ENCODE results near the gene MYO5A.
"Not testable (repeated sequence)": the region's sequence is repeated elsewhere in the genome, so short reads cannot be mapped to it uniquely, and the experiment has no call there.

MYO5A gene

GRCh38 chr15:52459265-52459664 lies 69.4 kb downstream of the MYO5A start:
- peaks cover 0 to 14% (median 6%) of the 10 kb centered on the region in 4 experiments for H3K4me1 ChIP-seq (ENCODE audit: control extremely low read depth in 1 of 4, control insufficient read depth in 4 of 4, insufficient read depth in 4 of 4, low read length in 3 of 4)
- H3K36me3 ChIP-seq (ENCODE audit: control insufficient read depth in 4 of 4, insufficient read depth in 4 of 4, low read length in 3 of 4); POLR2A ChIA-PET; H3K4me3 ChIP-seq (ENCODE audit: control insufficient read depth in 1 of 7, extremely low read depth in 1 of 7, insufficient read depth in 4 of 7, low read depth in 2 of 7, low read length in 6 of 7); DNase-seq; CTCF ChIA-PET; H3K27ac ChIP-seq (ENCODE audit: insufficient read depth in 1 of 2, low read depth in 1 of 2, low read length in 2 of 2, poor library complexity in 1 of 2, severe bottlenecking in 2 of 2); H3K27me3 ChIP-seq (replicated peaks in 2 of 5; ENCODE audit: control insufficient read depth in 4 of 5, insufficient read depth in 5 of 5, low read length in 4 of 5); H3K9me3 ChIP-seq (ENCODE audit: control extremely low read depth in 1 of 5, control insufficient read depth in 4 of 5, insufficient read depth in 2 of 5, low read depth in 1 of 5, low read length in 4 of 5): not testable (repeated sequence)
- 98% methylated on average over 8 of the region's 9 CpGs for WGBS (ENCODE audit: insufficient coverage)

GRCh38 chr15:52448011-52448890 lies 80.4 kb downstream of the MYO5A start:
- POLR2A ChIA-PET, result no interaction called here

GRCh38 chr15:52445954-52446353 lies 82.7 kb downstream of the MYO5A start:
- Histone ChIP-seq H3K27ac (ENCODE audit: insufficient read depth in 1 of 2, low read depth in 1 of 2, low read length in 2 of 2, poor library complexity in 1 of 2, severe bottlenecking in 2 of 2) (no peak overlapping the region), H3K36me3 (ENCODE audit: control insufficient read depth in 4 of 4, insufficient read depth in 4 of 4, low read length in 3 of 4) (no peaks in the 10 kb centered on the region), H3K27me3 (replicated peaks in 2 of 5; ENCODE audit: control insufficient read depth in 4 of 5, insufficient read depth in 5 of 5, low read length in 4 of 5) (no peaks in the 10 kb centered on the region), H3K9me3 (ENCODE audit: control extremely low read depth in 1 of 5, control insufficient read depth in 4 of 5, insufficient read depth in 2 of 5, low read depth in 1 of 5, low read length in 4 of 5) (no peaks in the 10 kb centered on the region), H3K4me1 (ENCODE audit: control extremely low read depth in 1 of 4, control insufficient read depth in 4 of 4, insufficient read depth in 4 of 4, low read length in 3 of 4) (peaks cover 0 to 13% (median 6%) of the 10 kb centered on the region in 4 experiments), H3K4me3 (ENCODE audit: control insufficient read depth in 1 of 7, extremely low read depth in 1 of 7, insufficient read depth in 4 of 7, low read depth in 2 of 7, low read length in 6 of 7) (no peak overlapping the region)
- no peak for DNase-seq
- WGBS (ENCODE audit: insufficient coverage), result 100% methylated on average over 3 of the region's 3 CpGs
- ChIA-PET POLR2A (no interaction called here), CTCF (no interaction called here)

More at GRCh38 chr15:52448011-52448890, 80.4 kb downstream of the MYO5A start:
- WGBS (ENCODE audit: insufficient coverage), result 79% methylated on average over 4 of the region's 6 CpGs
- Histone ChIP-seq H3K4me1 (ENCODE audit: control extremely low read depth in 1 of 4, control insufficient read depth in 4 of 4, insufficient read depth in 4 of 4, low read length in 3 of 4) (peaks cover 0 to 4% (median 1%) of the 10 kb centered on the region in 4 experiments), H3K27ac (ENCODE audit: insufficient read depth in 1 of 2, low read depth in 1 of 2, low read length in 2 of 2, poor library complexity in 1 of 2, severe bottlenecking in 2 of 2) (no peak overlapping the region), H3K4me3 (ENCODE audit: control insufficient read depth in 1 of 7, extremely low read depth in 1 of 7, insufficient read depth in 4 of 7, low read depth in 2 of 7, low read length in 6 of 7) (no peak overlapping the region), H3K36me3 (ENCODE audit: control insufficient read depth in 4 of 4, insufficient read depth in 4 of 4, low read length in 3 of 4) (no peaks in the 10 kb centered on the region), H3K27me3 (replicated peaks in 2 of 5; ENCODE audit: control insufficient read depth in 4 of 5, insufficient read depth in 5 of 5, low read length in 4 of 5) (no peaks in the 10 kb centered on the region), H3K9me3 (ENCODE audit: control extremely low read depth in 1 of 5, control insufficient read depth in 4 of 5, insufficient read depth in 2 of 5, low read depth in 1 of 5, low read length in 4 of 5) (peaks cover 0 to 6% (median 4%) of the 10 kb centered on the region in 5 experiments)
- CTCF ChIA-PET, result no interaction called here
- DNase-seq, result no peak

- DNase-seq, result no peak
These were observed 83.1 kb downstream of the MYO5A start for GRCh38 chr15:52445553-52445952.

GRCh38 chr15:52443205-52443604 lies 85.5 kb downstream of the MYO5A start:
- ChIA-PET CTCF (interaction anchor here (0.6 to 2.3 kb wide), 8 partner anchors 9 to 115 kb away, joined by 3 to 5 read pairs (median 3); no protein-coding TSS in a partner anchor), POLR2A (interaction anchor here (0.6 kb wide), 1 partner anchor 18 kb away, joined by 3 read pairs; no protein-coding TSS in a partner anchor)
- H3K4me1 ChIP-seq (ENCODE audit: control extremely low read depth in 1 of 4, control insufficient read depth in 4 of 4, insufficient read depth in 4 of 4, low read length in 3 of 4), result peaks cover 0 to 18% (median 11%) of the 10 kb centered on the region in 4 experiments

More at GRCh38 chr15:52445553-52445952, 83.1 kb downstream of the MYO5A start:
- Histone ChIP-seq H3K9me3 (ENCODE audit: control extremely low read depth in 1 of 5, control insufficient read depth in 4 of 5, insufficient read depth in 2 of 5, low read depth in 1 of 5, low read length in 4 of 5) (no peaks in the 10 kb centered on the region), H3K4me1 (ENCODE audit: control extremely low read depth in 1 of 4, control insufficient read depth in 4 of 4, insufficient read depth in 4 of 4, low read length in 3 of 4) (peaks cover 0 to 13% (median 6%) of the 10 kb centered on the region in 4 experiments), H3K27me3 (replicated peaks in 2 of 5; ENCODE audit: control insufficient read depth in 4 of 5, insufficient read depth in 5 of 5, low read length in 4 of 5) (no peaks in the 10 kb centered on the region), H3K27ac (ENCODE audit: insufficient read depth in 1 of 2, low read depth in 1 of 2, low read length in 2 of 2, poor library complexity in 1 of 2, severe bottlenecking in 2 of 2) (no peak overlapping the region), H3K36me3 (ENCODE audit: control insufficient read depth in 4 of 4, insufficient read depth in 4 of 4, low read length in 3 of 4) (no peaks in the 10 kb centered on the region), H3K4me3 (ENCODE audit: control insufficient read depth in 1 of 7, extremely low read depth in 1 of 7, insufficient read depth in 4 of 7, low read depth in 2 of 7, low read length in 6 of 7) (no peak overlapping the region)
- POLR2A ChIA-PET, result no interaction called here
- WGBS (ENCODE audit: insufficient coverage), result 86% methylated on average over 7 of the region's 7 CpGs
- CTCF ChIA-PET, result no interaction called here

GRCh38 chr15:52441841-52442240 lies 86.8 kb downstream of the MYO5A start:
- Histone ChIP-seq H3K4me1 (ENCODE audit: control extremely low read depth in 1 of 4, control insufficient read depth in 4 of 4, insufficient read depth in 4 of 4, low read length in 3 of 4) (peaks cover 0 to 18% (median 12%) of the 10 kb centered on the region in 4 experiments), H3K27ac (ENCODE audit: insufficient read depth in 1 of 2, low read depth in 1 of 2, low read length in 2 of 2, poor library complexity in 1 of 2, severe bottlenecking in 2 of 2) (no peak overlapping the region), H3K27me3 (replicated peaks in 2 of 5; ENCODE audit: control insufficient read depth in 4 of 5, insufficient read depth in 5 of 5, low read length in 4 of 5) (no peaks in the 10 kb centered on the region), H3K4me3 (ENCODE audit: control insufficient read depth in 1 of 7, extremely low read depth in 1 of 7, insufficient read depth in 4 of 7, low read depth in 2 of 7, low read length in 6 of 7) (no peak overlapping the region), H3K9me3 (ENCODE audit: control extremely low read depth in 1 of 5, control insufficient read depth in 4 of 5, insufficient read depth in 2 of 5, low read depth in 1 of 5, low read length in 4 of 5) (no peaks in the 10 kb centered on the region), H3K36me3 (ENCODE audit: control insufficient read depth in 4 of 4, insufficient read depth in 4 of 4, low read length in 3 of 4) (no peaks in the 10 kb centered on the region)
- ChIA-PET CTCF (interaction anchor here (0.6 to 2.3 kb wide), 8 partner anchors 22 to 159 kb away, joined by 3 to 5 read pairs (median 4); no protein-coding TSS in a partner anchor), POLR2A (no interaction called here)
- no peak for DNase-seq
- no CpG with 5 or more reads among the region's 2 CpGs for WGBS (ENCODE audit: insufficient coverage)

More at GRCh38 chr15:52443205-52443604, 85.5 kb downstream of the MYO5A start:
- not testable (repeated sequence) for H3K36me3 ChIP-seq (ENCODE audit: control insufficient read depth in 4 of 4, insufficient read depth in 4 of 4, low read length in 3 of 4); H3K27me3 ChIP-seq (replicated peaks in 2 of 5; ENCODE audit: control insufficient read depth in 4 of 5, insufficient read depth in 5 of 5, low read length in 4 of 5); H3K4me3 ChIP-seq (ENCODE audit: control insufficient read depth in 1 of 7, extremely low read depth in 1 of 7, insufficient read depth in 4 of 7, low read depth in 2 of 7, low read length in 6 of 7); DNase-seq; H3K9me3 ChIP-seq (ENCODE audit: control extremely low read depth in 1 of 5, control insufficient read depth in 4 of 5, insufficient read depth in 2 of 5, low read depth in 1 of 5, low read length in 4 of 5); H3K27ac ChIP-seq (ENCODE audit: insufficient read depth in 1 of 2, low read depth in 1 of 2, low read length in 2 of 2, poor library complexity in 1 of 2, severe bottlenecking in 2 of 2)
- 97% methylated on average over 6 of the region's 6 CpGs for WGBS (ENCODE audit: insufficient coverage)

- H3K27ac ChIP-seq (ENCODE audit: insufficient read depth in 1 of 2, low read depth in 1 of 2, low read length in 2 of 2, poor library complexity in 1 of 2, severe bottlenecking in 2 of 2), result no peak overlapping the region
- H3K9me3 ChIP-seq (ENCODE audit: control extremely low read depth in 1 of 5, control insufficient read depth in 4 of 5, insufficient read depth in 2 of 5, low read depth in 1 of 5, low read length in 4 of 5), result no peaks in the 10 kb centered on the region
- WGBS (ENCODE audit: insufficient coverage), result no CpG with 5 or more reads among the region's 2 CpGs
- peaks cover 0 to 18% (median 12%) of the 10 kb centered on the region in 4 experiments for H3K4me1 ChIP-seq (ENCODE audit: control extremely low read depth in 1 of 4, control insufficient read depth in 4 of 4, insufficient read depth in 4 of 4, low read length in 3 of 4)
- H3K36me3 ChIP-seq (ENCODE audit: control insufficient read depth in 4 of 4, insufficient read depth in 4 of 4, low read length in 3 of 4), result no peaks in the 10 kb centered on the region
- H3K27me3 ChIP-seq (replicated peaks in 2 of 5; ENCODE audit: control insufficient read depth in 4 of 5, insufficient read depth in 5 of 5, low read length in 4 of 5), result no peaks in the 10 kb centered on the region
- DNase-seq, result no peak
- CTCF ChIA-PET, result interaction anchor here (1.4 to 1.6 kb wide), 3 partner anchors 24 to 52 kb away, joined by 3 to 4 read pairs (median 3); no protein-coding TSS in a partner anchor
- POLR2A ChIA-PET, result no interaction called here
- no peak overlapping the region for H3K4me3 ChIP-seq (ENCODE audit: control insufficient read depth in 1 of 7, extremely low read depth in 1 of 7, insufficient read depth in 4 of 7, low read depth in 2 of 7, low read length in 6 of 7)
These were observed 87.7 kb downstream of the MYO5A start for GRCh38 chr15:52440946-52441345.
